Sigmoid colon (tissue), 7 donors: ENCODE data around the gene ARFIP1. TPM values are rescaled to one million over a fixed set of nuclear protein-coding genes. Genes with fewer than 3 reads are reported as not detected.
A peak's percentile ranks its signal among the peaks of the same experiment; 100 is the strongest.

Experiments
- DNase-seq: peaks from one replicate; pipeline ENCODE4 v3.0.0-alpha.2; 2019
- H3K27ac ChIP-seq, 4 donors: fragments of 200-600 bp; sonication (generic); one replicate each; pipeline ENCODE4 v1.5.1; 2016 to 2019; ENCODE audit warnings: mild to moderate bottlenecking in 1 of 4
- H3K27me3 ChIP-seq, 3 donors: fragments of 200-600 bp; sonication (generic); one replicate each; pipeline ENCODE4 v1.5.1; 2019; ENCODE audit warnings: mild to moderate bottlenecking in 1 of 3
- H3K36me3 ChIP-seq, 4 donors: fragments of 200-600 bp; sonication (generic); one replicate each; pipeline ENCODE4 v1.5.1; 2016 to 2019
- H3K4me1 ChIP-seq, 4 donors: fragments of 200-600 bp; sonication (generic); one replicate each; pipeline ENCODE4 v1.5.1; 2017 to 2019
- H3K4me3 ChIP-seq, 4 donors: fragments of 200-600 bp; sonication (generic); one replicate each; pipeline ENCODE4 v1.5.1; 2017 to 2019; ENCODE audit warnings: mild to moderate bottlenecking in 2 of 4, moderate library complexity in 1 of 4
- H3K9me3 ChIP-seq, 4 donors: fragments of 200-600 bp in 3 of 4; sonication (generic) in 3 of 4; one replicate each; pipeline versions ENCODE4 v1.5.1 to v1.6.1; 2013 to 2019
- CTCF ChIP-seq, 4 experiments: fragments of 450-650 bp in 3 of 4; fragments of 200-600 bp in 1 of 4; IDR thresholded peaks; one replicate each; pipeline ENCODE4 v1.5.1; 2016 to 2019; ENCODE audit warnings: antibody characterized with exemption in 4 of 4, mild to moderate bottlenecking in 3 of 4, moderate library complexity in 2 of 4
- EP300 ChIP-seq, 4 donors: sonication (generic); formaldehyde crosslinking; IDR thresholded peaks; one replicate each; pipeline ENCODE4 v1.6.1; 2017; ENCODE audit warnings: antibody characterized with exemption in 4 of 4
- POLR2A ChIP-seq, 2 donors: fragments of 450-650 bp; IDR thresholded peaks; one replicate each; pipeline ENCODE4 v1.6.1; 2016; ENCODE audit warnings: antibody characterized with exemption in 2 of 2, mild to moderate bottlenecking in 2 of 2, moderate library complexity in 2 of 2
- POLR2AphosphoS5 ChIP-seq, 4 donors: sonication (generic); formaldehyde crosslinking; IDR thresholded peaks; one replicate each; pipeline ENCODE4 v1.6.1; 2017; ENCODE audit warnings: antibody characterized with exemption in 4 of 4
- WGBS, 2 donors: extraction: QIAGEN DNeasy Blood & Tissue Kit; methylation state at CpG; one replicate each; pipeline ENCODE4 v1.1.7; 2013; 5-methylcytosine and 5-hydroxymethylcytosine counted together
- intact Hi-C: fragments of 100-400 bp; cut with DNase I; formaldehyde crosslinking; loops from one replicate; pipeline ENCODE4 v1.15.1; 2023
- polyA plus RNA-seq, 3 donors: library from polyadenylated mRNA; stranded (reverse); fragments of 200-250 nt; gene quantifications; one replicate each; pipeline ENCODE4 v1.2.3, GENCODE V29; 2013
- total RNA-seq, 4 donors: library from RNA; depleted of rRNA; stranded (reverse); fragments of >200 nt; gene quantifications; one replicate each; pipeline ENCODE4 v1.1.0, GENCODE V29; 2016
- donor health status: healthy with polysubstance abuse.
- donor health status: Bipolar disorder and iron deficiency.
- donor health status: healthy.

ARFIP1 gene
- total and polyA plus RNA-seq, 7 donors: 22.1 to 50.9 (median 33.2) TPM

GRCh38 chr4:152935631-152936445 is 156.1 kb downstream of the ARFIP1 start, which contains the start of gene FHDC1:
Gene FHDC1, plus strand, starts transcription at chr4:152936323. Its CDS starts 6,735 bp downstream, at chr4:152943058.
- intact Hi-C loops: no loop called here
- peak within 1 kb of the TSS in 3 of 4 donors; percentile 10 to 35 (median 33) for H3K27ac ChIP-seq
- TF ChIP-seq POLR2AphosphoS5 (IDR thresholded peaks at IDR 0.05) (peak in 1 of 4 donors; percentile 52), CTCF (IDR thresholded peaks at IDR 0.05) (no peak), EP300 (IDR thresholded peaks at IDR 0.05) (no peak), POLR2A (IDR thresholded peaks at IDR 0.05) (peak in 1 of 2 donors; percentile 37)
- H3K4me3 ChIP-seq: peak within 1 kb of the TSS; percentile 43 to 70 (median 62)
- H3K36me3 ChIP-seq: no peaks in the 10 kb centered on the region
- WGBS, 2 donors: 1 to 2% methylated on average over 75 of the region's 75 CpGs
- no peaks in the 10 kb centered on the region for H3K9me3 ChIP-seq
- peaks cover 16 to 60% (median 41%) of the 10 kb centered on the region in 3 donors for H3K27me3 ChIP-seq
- peaks cover 0 to 32% (median 28%) of the 10 kb centered on the region in 4 donors for H3K4me1 ChIP-seq
- DNase-seq: no peak

- no peaks in the 10 kb centered on the region for H3K9me3 ChIP-seq
- H3K27ac ChIP-seq: peak overlapping the region in 3 of 4 donors; percentile 10 to 35 (median 33)
Measured at GRCh38 chr4:152936446-152937335, 156.9 kb downstream of the ARFIP1 start.

GRCh38 chr4:152937336-152938236 is 157.8 kb downstream of the ARFIP1 start:
- H3K36me3 ChIP-seq: no peaks in the 10 kb centered on the region
- H3K27ac ChIP-seq: peak overlapping the region; percentile 10 to 36 (median 34)
- DNase-seq: no peak
- peaks cover 0 to 32% (median 28%) of the 10 kb centered on the region in 4 donors for H3K4me1 ChIP-seq
- whole genome bisulfite sequencing, 2 donors: 1% methylated on average over 91 of the region's 91 CpGs
- no peaks in the 10 kb centered on the region for H3K9me3 ChIP-seq
- H3K27me3 ChIP-seq: peaks cover 16 to 61% (median 41%) of the 10 kb centered on the region in 3 donors
- H3K4me3 ChIP-seq: peak overlapping the region; percentile 43 to 70 (median 62)
- intact Hi-C loops: no loop called here
- no peak for TF ChIP-seq EP300 (IDR thresholded peaks at IDR 0.05)
- TF ChIP-seq CTCF (IDR thresholded peaks at IDR 0.05): no peak
- no peak for TF ChIP-seq POLR2A (IDR thresholded peaks at IDR 0.05)
- TF ChIP-seq POLR2AphosphoS5 (IDR thresholded peaks at IDR 0.05): no peak

More at GRCh38 chr4:152936446-152937335, 156.9 kb downstream of the ARFIP1 start:
- no peak for TF ChIP-seq POLR2A (IDR thresholded peaks at IDR 0.05)
- Histone ChIP-seq H3K36me3 (no peaks in the 10 kb centered on the region), H3K4me3 (peak overlapping the region; percentile 43 to 70 (median 62)), H3K4me1 (peaks cover 0 to 32% (median 28%) of the 10 kb centered on the region in 4 donors), H3K27me3 (peaks cover 16 to 61% (median 41%) of the 10 kb centered on the region in 3 donors)
- WGBS, 2 donors: 0 to 1% methylated on average over 93 of the region's 93 CpGs
- intact Hi-C loops: no loop called here
- DNase-seq: no peak

- WGBS, 2 donors: 11 to 24% methylated on average over 17 of the region's 17 CpGs
- Histone ChIP-seq H3K9me3 (no peaks in the 10 kb centered on the region), H3K4me3 (peak overlapping the region; percentile 43 to 70 (median 62)), H3K27ac (peak overlapping the region in 2 of 4 donors; percentile 35 to 36), H3K36me3 (no peaks in the 10 kb centered on the region), H3K4me1 (peaks cover 0 to 32% (median 28%) of the 10 kb centered on the region in 4 donors), H3K27me3 (peaks cover 16 to 61% (median 41%) of the 10 kb centered on the region in 3 donors)
- DNase-seq: no peak
- intact Hi-C loops: no loop called here
- TF ChIP-seq POLR2A (IDR thresholded peaks at IDR 0.05): no peak
- no peak for TF ChIP-seq POLR2AphosphoS5 (IDR thresholded peaks at IDR 0.05)
- TF ChIP-seq EP300 (IDR thresholded peaks at IDR 0.05): no peak
- TF ChIP-seq CTCF (IDR thresholded peaks at IDR 0.05): no peak
Measured at GRCh38 chr4:152938237-152938947, 158.6 kb downstream of the ARFIP1 start.
